22Rv1 (cell line): ENCODE data around the gene SLC35F3.

ENCODE experiments used
- ZFX ChIP-seq: fragments of 450-650 bp; IDR thresholded peaks from 2 replicates; pipeline ENCODE4 v1.6.1; 2017; ENCODE audit warnings: antibody characterized with exemption, borderline replicate concordance
- TF ChIP-seq, protein P1 (sequence below): fragments of 450-650 bp; IDR thresholded peaks from 2 replicates; pipeline ENCODE4 v1.5.1; 2017; ENCODE audit warnings: mild to moderate bottlenecking

DNA sequence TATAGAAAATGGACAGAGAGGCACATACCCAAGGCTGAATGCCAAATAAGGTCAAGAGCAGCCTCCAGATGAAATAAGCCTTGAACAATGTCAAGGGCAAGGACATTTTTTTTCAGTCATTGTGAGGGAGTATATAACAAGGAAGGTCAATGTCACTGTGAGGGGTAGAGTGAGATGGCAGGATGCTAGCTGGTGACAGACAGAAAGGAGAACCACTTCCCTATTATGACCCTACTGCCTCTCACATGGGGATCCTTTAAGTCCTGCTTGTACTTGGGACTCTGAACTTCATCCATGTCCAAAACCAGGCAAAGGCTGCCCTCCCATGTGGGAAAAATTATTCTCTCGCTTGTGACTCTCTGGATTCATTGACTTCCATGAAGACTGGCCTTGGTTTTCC is 349.3 kb downstream of the SLC35F3 start:
- TF ChIP-seq, protein P1, sequence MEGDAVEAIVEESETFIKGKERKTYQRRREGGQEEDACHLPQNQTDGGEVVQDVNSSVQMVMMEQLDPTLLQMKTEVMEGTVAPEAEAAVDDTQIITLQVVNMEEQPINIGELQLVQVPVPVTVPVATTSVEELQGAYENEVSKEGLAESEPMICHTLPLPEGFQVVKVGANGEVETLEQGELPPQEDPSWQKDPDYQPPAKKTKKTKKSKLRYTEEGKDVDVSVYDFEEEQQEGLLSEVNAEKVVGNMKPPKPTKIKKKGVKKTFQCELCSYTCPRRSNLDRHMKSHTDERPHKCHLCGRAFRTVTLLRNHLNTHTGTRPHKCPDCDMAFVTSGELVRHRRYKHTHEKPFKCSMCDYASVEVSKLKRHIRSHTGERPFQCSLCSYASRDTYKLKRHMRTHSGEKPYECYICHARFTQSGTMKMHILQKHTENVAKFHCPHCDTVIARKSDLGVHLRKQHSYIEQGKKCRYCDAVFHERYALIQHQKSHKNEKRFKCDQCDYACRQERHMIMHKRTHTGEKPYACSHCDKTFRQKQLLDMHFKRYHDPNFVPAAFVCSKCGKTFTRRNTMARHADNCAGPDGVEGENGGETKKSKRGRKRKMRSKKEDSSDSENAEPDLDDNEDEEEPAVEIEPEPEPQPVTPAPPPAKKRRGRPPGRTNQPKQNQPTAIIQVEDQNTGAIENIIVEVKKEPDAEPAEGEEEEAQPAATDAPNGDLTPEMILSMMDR, result no peak
- no peak for TF ChIP-seq ZFX
